ENCODE results near the gene AURKAIP1. TPM values are rescaled to one million over a fixed set of nuclear protein-coding genes. Genes with fewer than 3 reads are reported as not detected.
"Not testable (repeated sequence)": the region's sequence is repeated elsewhere in the genome, so short reads cannot be mapped to it uniquely, and the experiment has no call there.

Gene AURKAIP1
- total and polyA plus RNA-seq, 2 of the 4 experiments (the other 2 are of a cell fraction) = 45.7 to 107 TPM

- no peaks in the 10 kb centered on the region for H3K9me3 ChIP-seq (ENCODE audit: control insufficient read depth, insufficient read depth, low read length)
- no peak overlapping the region for H3K4me2 ChIP-seq (ENCODE audit: low read depth, low read length)
- H3K36me3 ChIP-seq (ENCODE audit: control insufficient read depth, insufficient read depth, low read length) = peaks cover 8% of the 10 kb centered on the region
- no peak for ATAC-seq (ENCODE audit: low read depth)
- no peak overlapping the region for H4K5ac ChIP-seq (ENCODE audit: low read depth, low read length)
- H4K20me1 ChIP-seq (ENCODE audit: insufficient read depth, low read length) = peaks cover 11% of the 10 kb centered on the region; the same call in 1 of the 2 replicates
- 0 out of 2 replicates have a peak, but pooled peaks cover 3% of the 10 kb centered on the region for H3K9me1 ChIP-seq (ENCODE audit: insufficient read depth, low read length)
- no peak overlapping the region for H3K56ac ChIP-seq (ENCODE audit: extremely low read depth, insufficient read depth, low read length)
- H2BK5ac ChIP-seq (ENCODE audit: low read depth, low read length, poor library complexity, severe bottlenecking) = no peak overlapping the region
- no peak overlapping the region for H2AFZ ChIP-seq (replicated peaks; ENCODE audit: low read length, poor library complexity)
- H2BK20ac ChIP-seq (ENCODE audit: low read depth, low read length) = no peak overlapping the region
- in situ Hi-C loops (cut with MboI; ENCODE audit: low sequenced_read_pairs) = no loop called here
- ChIA-PET POLR2A (ENCODE audit: unreplicated experiment) (no interaction called here), CTCF (interaction anchor here (0.5 kb wide), 1 partner anchor 119 kb away, joined by 3 read pairs; no protein-coding TSS in a partner anchor)
- H2BK15ac ChIP-seq (ENCODE audit: low read depth, low read length) = no peak overlapping the region
- intact Hi-C loops (cut with micrococcal nuclease) = no loop called here
- WGBS, 2 experiments (ENCODE audit: extremely low coverage in 2 of 2, insufficient read length in 1 of 2) = 92% methylated on average over 9 of the region's 16 CpGs; no CpG with 5 or more reads in 1 of the 2 experiments
- H3K4me1 ChIP-seq (ENCODE audit: control insufficient read depth, insufficient read depth, low read length) = peaks cover 11% of the 10 kb centered on the region
- dilution Hi-C loops (cut with HindIII; ENCODE audit: low sequenced_read_pairs, unreplicated experiment) = no loop called here
- no peak overlapping the region for H3K4me3 ChIP-seq (ENCODE audit: insufficient read depth, low read depth, low read length)
- TF ChIP-seq SMC3 (IDR thresholded peaks at IDR 0.05; ENCODE audit: low read depth, low read length) = no peak
- no peak overlapping the region for H4K8ac ChIP-seq (ENCODE audit: low read depth in 2 of 2, low read length in 2 of 2)
- H2AK5ac ChIP-seq (ENCODE audit: low read depth, low read length) = no peak overlapping the region
- no peak overlapping the region for H3K23ac ChIP-seq (ENCODE audit: low read depth, low read length)
- H2BK120ac ChIP-seq (ENCODE audit: low read depth, low read length) = no peak overlapping the region
- no peaks in the 10 kb centered on the region for H3K27me3 ChIP-seq (ENCODE audit: control insufficient read depth, insufficient read depth, low read length)
- H3K27ac ChIP-seq (ENCODE audit: insufficient read depth, low read length) = no peak overlapping the region
- H3K14ac ChIP-seq (replicated peaks; ENCODE audit: low read depth, low read length) = no peak overlapping the region
- H2AK9ac ChIP-seq (replicated peaks; ENCODE audit: low read depth, low read length, poor library complexity) = no peak overlapping the region
- no peak overlapping the region for H3K9ac ChIP-seq (ENCODE audit: low read depth, low read length)
- H3K79me1 ChIP-seq (ENCODE audit: low read depth in 1 of 2, low read length in 2 of 2) = peaks cover under 1 to 46% of the 10 kb centered on the region in 2 experiments; a peak in 3 of 4 replicates
- no peak overlapping the region for H3K18ac ChIP-seq (ENCODE audit: low read depth, low read length)
- no peak overlapping the region for H4K91ac ChIP-seq (ENCODE audit: insufficient read depth, low read depth, low read length)
- no TSS peak for BruUV-seq (replicated peaks)
- no peak for DNase-seq
- H3K4ac ChIP-seq (ENCODE audit: low read depth, low read length) = no peak overlapping the region
Measured at GRCh38 chr1:1370771-1371300, 4.2 kb downstream of the AURKAIP1 start.

- H3K4ac ChIP-seq (ENCODE audit: low read depth, low read length); ATAC-seq (ENCODE audit: low read depth); H3K4me3 ChIP-seq (ENCODE audit: insufficient read depth, low read depth, low read length); BruUV-seq (replicated peaks); H2BK20ac ChIP-seq (ENCODE audit: low read depth, low read length); H3K27ac ChIP-seq (ENCODE audit: insufficient read depth, low read length); H4K5ac ChIP-seq (ENCODE audit: low read depth, low read length); H2AFZ ChIP-seq (replicated peaks; ENCODE audit: low read length, poor library complexity); H3K27me3 ChIP-seq (ENCODE audit: control insufficient read depth, insufficient read depth, low read length); H3K9me3 ChIP-seq (ENCODE audit: control insufficient read depth, insufficient read depth, low read length); H2AK9ac ChIP-seq (replicated peaks; ENCODE audit: low read depth, low read length, poor library complexity); H2BK15ac ChIP-seq (ENCODE audit: low read depth, low read length); H3K9me1 ChIP-seq (ENCODE audit: insufficient read depth, low read length); H3K36me3 ChIP-seq (ENCODE audit: control insufficient read depth, insufficient read depth, low read length); H3K4me2 ChIP-seq (ENCODE audit: low read depth, low read length); in situ Hi-C loops (cut with MboI; ENCODE audit: low sequenced_read_pairs); H2AK5ac ChIP-seq (ENCODE audit: low read depth, low read length); H2BK120ac ChIP-seq (ENCODE audit: low read depth, low read length); H3K56ac ChIP-seq (ENCODE audit: extremely low read depth, insufficient read depth, low read length); intact Hi-C loops (cut with micrococcal nuclease); H4K91ac ChIP-seq (ENCODE audit: insufficient read depth, low read depth, low read length); H3K18ac ChIP-seq (ENCODE audit: low read depth, low read length); H4K8ac ChIP-seq (ENCODE audit: low read depth in 2 of 2, low read length in 2 of 2); H3K23ac ChIP-seq (ENCODE audit: low read depth, low read length); dilution Hi-C loops (cut with HindIII; ENCODE audit: low sequenced_read_pairs, unreplicated experiment); DNase-seq; H3K14ac ChIP-seq (replicated peaks; ENCODE audit: low read depth, low read length); H3K9ac ChIP-seq (ENCODE audit: low read depth, low read length); H2BK5ac ChIP-seq (ENCODE audit: low read depth, low read length, poor library complexity, severe bottlenecking): not testable (repeated sequence)
- Histone ChIP-seq H3K4me1 (ENCODE audit: control insufficient read depth, insufficient read depth, low read length) (peaks cover 11% of the 10 kb centered on the region), H4K20me1 (ENCODE audit: insufficient read depth, low read length) (peaks cover 11% of the 10 kb centered on the region; the same call in 1 of the 2 replicates), H3K79me1 (ENCODE audit: low read depth in 1 of 2, low read length in 2 of 2) (peaks cover 0 to 46% of the 10 kb centered on the region in 2 experiments; a peak in 2 of 4 replicates)
- ChIA-PET CTCF (interaction anchor here (0.7 kb wide), 1 partner anchor 240 kb away, joined by 5 read pairs; no protein-coding TSS in a partner anchor), POLR2A (ENCODE audit: unreplicated experiment) (interaction anchor here (0.7 kb wide), 1 partner anchor 30 kb away, joined by 3 read pairs; no protein-coding TSS in a partner anchor)
- WGBS, 2 experiments (ENCODE audit: extremely low coverage in 2 of 2, insufficient read length in 1 of 2) = 100% methylated on average over 4 of the region's 14 CpGs; no CpG with 5 or more reads in 1 of the 2 experiments
Measured at GRCh38 chr1:1370094-1370493, 4.9 kb downstream of the AURKAIP1 start.
